Fibroblast of skin of right biceps (primary cell): Measurements from ENCODE around the gene TTC13.
A peak's percentile ranks its signal among the peaks of the same experiment; 100 is the strongest.

Experiments
- DNase-seq: peaks from one replicate; pipeline ENCODE4 v3.0.0-alpha.2; 2013

TTC13 gene

DNA sequence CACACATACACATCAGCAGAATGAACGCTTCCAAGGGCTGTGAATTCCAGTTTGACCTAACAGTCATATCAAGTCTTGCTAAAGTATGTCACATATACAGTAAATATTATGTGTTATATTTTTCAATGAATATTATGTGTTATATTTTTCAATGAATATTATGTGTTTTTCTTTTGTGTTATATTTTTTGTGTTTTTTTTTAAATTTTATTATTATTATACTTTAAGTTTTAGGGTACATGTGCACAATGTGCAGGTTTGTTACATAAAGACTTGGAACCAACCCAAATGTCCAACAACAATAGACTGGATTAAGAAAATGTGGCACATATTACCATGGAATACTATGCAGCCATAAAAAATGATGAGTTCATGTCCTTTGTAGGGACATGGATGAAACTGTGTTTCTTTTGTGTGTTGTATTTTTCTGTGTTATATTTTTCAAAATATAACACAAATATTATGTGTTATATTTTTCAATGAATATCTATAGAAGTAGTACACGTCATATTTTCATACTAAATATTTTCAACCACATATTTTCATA is 35.5 kb downstream of the TTC13 start:
- DNase-seq = no peak

DNA sequence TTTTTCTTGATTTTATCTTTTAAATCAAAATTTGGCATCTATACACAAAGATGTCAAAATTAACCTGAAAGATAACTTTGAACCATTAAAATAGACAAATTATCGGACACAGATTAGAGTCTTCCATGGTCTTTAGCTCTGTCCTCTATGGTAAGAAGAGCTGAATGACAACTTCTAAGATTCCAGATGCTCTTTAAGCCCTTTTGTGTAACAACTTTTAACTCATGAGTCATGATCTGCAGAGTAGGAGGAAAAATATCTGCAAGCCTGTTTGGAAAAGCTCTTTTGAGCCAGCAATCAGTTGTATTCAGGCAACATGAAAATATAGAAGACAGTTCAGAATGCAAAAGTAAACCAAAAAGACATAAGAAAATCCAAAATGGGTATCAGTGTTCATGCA is 37.8 kb downstream of the TTC13 start:
- peak; percentile 37 for DNase-seq

DNA sequence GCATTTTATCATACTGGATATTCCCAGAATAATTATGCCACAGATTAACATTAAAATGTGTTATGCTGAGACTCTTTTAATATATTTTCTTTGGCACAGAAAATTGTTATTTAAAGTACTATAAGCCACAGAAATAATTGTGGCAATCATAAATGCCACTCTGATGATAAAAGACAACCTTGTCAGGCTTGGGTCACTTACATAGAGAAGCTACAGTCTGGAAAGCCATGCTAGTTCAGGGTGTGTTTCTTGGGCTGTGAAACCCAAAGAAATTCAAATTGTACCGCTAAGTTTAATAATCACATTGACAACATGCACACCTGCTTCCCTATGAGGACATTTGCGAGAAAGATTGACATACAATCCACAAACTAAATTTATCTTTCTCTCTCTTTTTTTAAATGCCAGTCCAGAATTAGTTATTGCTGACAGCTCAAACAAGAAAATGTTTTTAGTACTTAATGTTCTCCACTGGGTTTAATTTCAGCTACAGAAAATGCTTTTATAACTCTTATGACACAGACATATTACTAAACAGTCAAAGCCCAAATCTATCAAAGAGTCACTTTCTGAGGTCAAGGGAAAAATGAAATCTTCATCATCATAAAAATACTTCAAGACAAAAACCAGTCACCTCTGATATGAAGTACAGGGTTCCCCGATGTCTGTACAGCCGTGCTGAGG is 38.7 kb downstream of the TTC13 start:
- DNase-seq = peak; percentile 15

DNA sequence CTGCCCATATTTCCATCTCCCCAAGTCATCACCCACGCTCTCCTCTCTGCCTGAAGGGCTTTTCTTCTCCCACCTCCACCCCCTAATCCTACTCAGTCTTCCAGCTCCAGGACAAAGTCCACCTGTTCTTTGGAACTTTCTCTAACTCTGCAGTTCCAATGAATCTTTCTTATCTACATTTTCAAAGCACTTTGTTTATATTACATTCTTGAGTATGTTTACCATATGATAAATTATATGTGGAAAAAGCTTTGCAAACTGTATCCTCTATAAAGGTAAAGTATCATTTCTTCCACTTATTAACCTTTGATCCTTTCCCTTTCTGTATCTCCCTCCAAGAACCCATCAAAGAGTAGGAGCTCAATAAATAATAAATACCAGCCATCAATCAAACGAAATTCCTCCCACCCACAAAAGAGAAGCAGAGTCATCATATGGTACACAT is 39.7 kb downstream of the TTC13 start:
- no peak for DNase-seq

DNA sequence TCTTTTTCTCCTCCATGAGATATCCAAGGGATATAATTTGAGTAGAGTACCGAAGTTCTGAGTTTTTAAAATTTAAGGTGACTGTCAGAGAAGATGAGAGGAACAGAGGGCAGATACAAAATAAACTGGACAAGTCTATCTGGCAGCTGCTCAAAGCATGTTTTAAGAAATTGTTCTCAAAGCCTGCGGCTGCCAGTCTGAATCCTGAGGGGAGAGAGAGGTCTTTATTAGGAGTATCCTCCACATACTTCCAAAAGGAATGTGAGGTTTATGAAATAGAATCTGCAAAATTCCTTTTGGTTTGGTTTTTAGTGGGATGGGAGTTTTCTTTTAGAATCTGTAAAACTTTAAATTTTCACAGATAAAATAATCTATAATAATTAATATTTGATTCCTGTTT is 41.3 kb downstream of the TTC13 start:
- DNase-seq = peak; percentile 47

DNA sequence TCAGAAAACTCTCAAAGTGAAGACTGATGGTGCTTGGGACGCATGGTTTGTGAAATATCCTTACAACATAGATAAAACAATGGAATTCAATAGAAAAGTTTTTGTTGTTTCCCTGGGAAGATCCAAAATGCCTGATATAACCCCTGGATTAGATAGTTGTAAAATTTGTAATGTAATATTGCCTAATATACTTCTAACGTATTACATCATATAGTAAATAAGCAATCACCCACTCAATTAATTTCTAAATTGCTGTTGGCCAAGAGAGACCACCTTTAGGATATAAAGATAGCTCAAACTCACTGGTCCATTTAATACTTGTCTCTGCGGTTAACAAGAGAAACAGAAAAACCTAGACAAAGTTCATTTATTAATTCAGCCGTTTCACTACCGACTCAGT is 42.2 kb downstream of the TTC13 start:
- no peak for DNase-seq

DNA sequence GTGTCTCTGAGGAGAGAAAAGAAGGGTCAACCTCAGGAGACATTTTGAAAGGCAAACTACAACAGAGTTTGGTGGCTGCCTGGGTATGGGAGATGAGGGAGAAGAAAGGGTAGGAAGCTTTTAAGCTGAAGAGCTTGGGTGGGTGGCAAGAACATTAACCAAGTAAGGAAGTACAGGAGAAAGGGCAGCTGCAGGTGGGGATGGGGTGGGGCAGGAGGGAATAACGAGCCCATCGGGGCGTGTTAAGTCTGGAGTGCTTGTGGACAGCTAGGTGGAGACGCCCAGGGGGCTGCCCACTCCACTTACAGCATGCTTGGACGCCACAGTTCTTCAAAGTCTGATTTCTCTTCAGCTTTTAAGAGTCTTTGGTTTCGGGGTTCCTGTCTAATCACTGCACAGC is 42.8 kb downstream of the TTC13 start:
- no peak for DNase-seq

DNA sequence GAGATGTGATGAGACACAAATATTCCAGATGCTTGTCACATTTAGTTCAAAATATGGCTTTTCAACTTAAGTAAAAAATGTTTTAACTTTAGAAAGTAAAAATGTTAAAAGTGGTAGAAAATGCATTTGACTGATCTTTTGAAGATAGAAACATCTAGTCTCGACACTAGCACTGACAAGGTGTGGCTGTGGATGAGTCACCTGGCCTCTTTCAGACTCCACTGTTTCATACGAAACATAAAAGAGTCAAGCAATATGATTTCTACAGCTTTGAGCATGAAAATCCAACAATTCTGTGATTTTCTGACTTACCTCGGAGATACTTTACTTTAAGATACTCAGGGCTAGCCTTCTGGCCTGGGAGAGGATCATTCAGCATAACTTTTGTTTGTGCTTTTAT is 47.7 kb downstream of the TTC13 start:
- no peak for DNase-seq

DNA sequence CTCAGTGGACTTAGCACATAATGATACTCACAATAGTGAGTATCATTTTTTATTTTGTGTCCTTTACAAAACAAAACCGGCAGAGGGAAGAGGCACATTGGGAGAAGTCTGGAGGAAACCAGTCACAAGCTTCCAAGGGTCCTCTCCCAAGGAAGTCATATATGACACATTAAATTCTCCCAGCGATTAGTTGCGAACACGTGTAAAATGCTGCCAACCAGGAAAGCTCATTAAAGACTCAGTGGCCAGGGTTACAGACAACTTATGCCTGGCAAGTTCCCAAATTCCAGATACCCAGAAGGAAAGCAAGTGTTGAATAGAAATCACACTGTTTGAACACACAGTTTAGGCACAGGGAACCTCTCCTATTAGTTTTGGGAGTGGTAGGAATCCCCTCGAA is 52.5 kb downstream of the TTC13 start:
- no peak for DNase-seq

DNA sequence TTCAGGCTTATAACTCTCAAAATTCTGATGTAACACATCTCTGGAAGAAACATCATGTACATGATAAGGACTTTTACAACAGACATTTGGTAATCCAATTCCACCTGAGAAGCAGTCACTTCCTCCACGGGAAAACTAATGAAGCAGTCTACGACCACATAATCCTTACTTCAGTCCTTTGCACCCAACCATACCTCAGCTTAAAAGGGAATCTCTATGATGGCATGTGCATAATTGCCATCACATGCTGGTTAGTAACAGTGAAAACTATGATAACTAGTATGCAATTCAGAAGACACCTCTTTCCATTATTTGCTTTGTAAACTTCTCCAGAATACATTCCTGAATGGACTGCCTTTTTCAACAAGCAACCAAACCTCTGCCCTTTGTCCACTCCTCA is 53.1 kb downstream of the TTC13 start:
- DNase-seq = no peak

DNA sequence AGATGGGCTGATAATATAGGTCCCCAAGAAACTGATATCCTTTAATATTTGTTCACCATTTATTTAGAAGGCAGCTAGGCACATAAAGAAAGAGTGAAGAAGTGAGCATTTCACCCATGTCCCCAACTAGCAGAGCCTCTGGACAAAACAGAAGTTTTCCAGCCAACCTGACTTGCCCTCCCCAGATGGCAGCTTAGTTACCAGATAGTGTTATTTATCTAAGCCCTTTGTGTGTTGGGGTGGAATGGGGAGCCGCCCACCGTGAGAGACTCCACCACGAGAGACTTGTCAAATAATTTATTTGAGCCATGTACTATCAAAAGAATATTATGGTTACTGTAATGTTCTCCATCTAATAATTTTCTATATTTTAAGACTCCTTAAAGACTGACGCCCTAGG is 55.5 kb downstream of the TTC13 start:
- no peak for DNase-seq

DNA sequence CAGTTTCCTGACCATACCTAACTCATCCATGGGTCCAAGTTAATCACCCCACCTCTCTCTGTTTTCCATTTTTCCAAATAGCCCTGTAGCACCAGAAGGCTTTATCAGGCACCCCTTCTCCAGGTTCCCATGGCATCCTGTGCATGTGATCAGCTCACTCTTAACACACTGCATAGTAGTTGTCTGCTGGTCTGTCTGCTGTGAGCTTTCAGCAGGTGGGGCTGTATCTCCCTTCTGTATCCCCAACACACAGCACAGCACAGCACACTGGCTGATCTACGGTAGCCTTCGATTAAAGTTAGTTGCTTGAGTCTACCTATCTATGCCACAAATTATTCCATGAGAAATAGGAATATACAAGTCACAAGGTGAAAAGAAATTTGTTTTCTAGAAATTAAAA is 56.0 kb downstream of the TTC13 start:
- no peak for DNase-seq

DNA sequence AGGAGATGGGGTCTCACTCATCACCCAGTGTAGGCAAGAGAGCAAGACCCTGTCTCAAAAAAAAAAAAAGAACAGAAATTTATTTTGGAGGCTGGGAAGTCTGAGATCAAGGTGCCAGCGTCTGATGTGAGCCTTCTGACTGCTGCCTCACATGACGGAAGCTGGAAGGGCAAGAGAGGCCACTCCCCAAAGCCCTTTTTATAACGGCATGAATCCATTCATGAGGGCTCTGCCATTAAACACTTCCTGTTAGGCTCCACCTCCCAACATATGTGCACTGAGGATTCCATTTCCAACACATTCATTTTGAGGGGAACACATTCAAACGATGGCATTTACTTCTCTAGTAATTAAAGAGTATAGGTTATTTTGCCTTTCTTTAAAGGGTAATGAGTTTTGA is 59.5 kb downstream of the TTC13 start:
- no peak for DNase-seq

DNA sequence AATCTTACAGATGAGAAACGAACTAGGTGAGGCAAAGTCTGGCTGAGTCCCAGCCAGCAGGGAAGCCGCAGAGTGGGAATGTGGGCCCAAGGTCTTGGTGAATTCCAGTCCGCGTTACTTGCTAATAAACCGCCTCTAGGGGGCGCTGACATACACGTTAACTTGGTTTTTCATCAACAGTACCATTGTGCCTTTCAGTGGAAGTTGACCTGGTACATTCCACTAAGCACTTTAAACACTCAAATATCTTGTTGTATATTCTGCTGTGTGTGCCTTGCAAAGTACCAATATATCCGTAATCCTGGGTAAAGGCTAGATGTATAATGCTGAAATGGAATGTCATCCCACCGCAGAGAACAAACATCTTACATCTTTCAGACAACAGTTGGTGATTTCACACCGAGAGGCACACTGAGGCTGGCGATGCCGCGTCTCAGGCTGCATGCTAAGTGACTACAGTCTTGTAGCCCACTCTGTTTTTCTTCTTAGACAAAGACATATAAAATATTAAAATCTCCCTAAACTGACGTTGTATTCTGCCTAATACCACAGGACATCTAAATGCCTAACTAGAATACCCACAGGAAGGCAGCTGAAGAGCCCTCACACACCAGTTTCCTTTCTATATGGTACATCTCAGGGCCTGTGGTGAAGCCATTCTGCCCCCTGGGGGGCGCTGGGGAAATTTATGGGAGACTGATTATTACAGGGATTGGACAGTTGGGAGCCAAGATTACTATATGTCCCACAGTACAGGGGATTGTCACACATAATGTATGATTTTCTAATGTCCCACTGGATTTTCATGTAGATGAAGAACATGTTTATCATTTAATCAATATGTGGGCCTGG is 61.2 kb downstream of the TTC13 start:
- peak; percentile 70 for DNase-seq

DNA sequence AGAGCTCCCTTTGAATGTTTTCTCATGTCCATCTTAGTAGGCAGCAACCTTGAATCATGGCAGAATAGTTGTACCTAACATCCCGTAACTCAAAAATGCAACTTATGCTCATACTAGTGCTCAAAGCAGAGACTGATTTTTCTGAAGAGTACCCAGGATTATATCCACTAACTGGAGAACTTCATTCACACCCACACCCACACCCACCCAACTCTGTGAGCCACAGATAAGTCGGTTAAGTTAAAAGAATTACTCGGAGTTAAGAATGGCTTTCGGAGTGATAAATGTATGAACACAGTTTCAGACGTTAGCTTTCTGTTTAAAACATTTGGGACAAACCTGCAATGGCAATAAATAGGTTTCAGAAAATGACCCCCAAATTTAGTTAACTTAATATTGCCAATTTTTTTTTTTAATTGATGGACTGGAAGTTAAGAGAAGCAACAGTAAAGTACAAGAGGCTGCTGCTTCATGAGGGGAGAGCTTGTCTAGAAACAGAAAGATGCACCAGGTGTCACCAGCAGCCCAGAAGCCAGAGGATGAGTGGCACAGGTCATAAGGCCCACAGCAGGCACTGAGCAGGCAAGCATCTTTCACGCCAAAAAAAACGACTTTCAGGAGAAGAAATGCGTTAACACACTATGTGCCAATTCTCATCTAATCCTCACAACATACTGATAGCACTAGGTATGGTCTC is 61.9 kb downstream of the TTC13 start:
- no peak for DNase-seq

DNA sequence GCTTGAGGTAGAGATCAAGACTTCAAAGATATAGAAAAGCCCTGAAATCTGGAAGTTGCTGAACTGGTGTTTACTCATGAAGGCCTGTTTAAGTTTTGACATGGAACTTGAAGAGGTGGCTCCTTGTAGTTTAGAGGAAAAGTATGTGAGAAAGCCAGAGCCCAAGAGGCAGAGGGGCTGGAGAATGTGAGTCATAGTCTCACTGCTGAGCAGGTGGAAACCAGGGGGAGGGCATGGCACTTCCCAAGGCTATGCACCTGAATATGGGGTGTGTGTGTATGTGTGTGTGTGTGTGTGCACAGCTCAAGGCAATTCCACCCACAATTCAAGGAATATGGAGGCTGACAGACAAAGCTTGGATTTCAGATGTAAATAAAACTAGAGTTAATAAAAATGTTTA is 63.6 kb downstream of the TTC13 start:
- DNase-seq = no peak

DNA sequence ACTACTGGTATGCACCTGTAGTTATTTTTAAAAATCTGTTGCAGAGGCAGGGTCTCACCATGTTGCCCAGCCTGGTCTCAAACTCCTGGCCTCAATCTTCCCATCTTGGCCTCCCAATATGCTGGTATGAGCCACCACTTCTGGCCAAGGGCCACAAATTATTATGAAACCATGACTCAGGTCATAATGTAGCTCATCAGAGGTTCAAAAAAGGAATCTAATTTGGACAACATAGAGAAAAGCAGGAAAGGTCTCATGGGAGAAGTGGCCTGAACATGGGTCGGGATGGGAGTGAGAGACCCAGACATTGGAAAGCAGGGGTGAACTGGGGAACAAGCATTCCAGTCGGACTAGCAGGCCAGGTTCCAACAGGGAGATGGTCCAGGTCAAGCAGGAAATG is 65.2 kb downstream of the TTC13 start:
- DNase-seq = peak; percentile 58

DNA sequence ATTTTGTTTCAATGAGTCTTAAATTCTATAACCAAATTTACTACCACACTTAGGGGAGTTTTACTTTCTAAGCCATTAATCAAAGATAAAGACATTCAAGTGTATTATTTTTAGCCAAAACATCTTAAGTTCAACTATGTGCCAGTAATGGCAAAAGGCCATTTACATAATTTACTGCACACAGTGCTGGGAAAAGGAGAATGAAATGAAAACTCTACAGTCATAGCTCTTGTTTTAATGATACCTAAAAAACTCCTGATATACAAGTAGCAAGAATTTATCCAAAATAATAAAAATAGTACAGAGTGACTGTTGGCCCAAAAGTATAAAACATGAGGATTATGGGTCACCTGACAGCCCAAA is 67.9 kb downstream of the TTC13 start:
- peak; percentile 8 for DNase-seq

DNA sequence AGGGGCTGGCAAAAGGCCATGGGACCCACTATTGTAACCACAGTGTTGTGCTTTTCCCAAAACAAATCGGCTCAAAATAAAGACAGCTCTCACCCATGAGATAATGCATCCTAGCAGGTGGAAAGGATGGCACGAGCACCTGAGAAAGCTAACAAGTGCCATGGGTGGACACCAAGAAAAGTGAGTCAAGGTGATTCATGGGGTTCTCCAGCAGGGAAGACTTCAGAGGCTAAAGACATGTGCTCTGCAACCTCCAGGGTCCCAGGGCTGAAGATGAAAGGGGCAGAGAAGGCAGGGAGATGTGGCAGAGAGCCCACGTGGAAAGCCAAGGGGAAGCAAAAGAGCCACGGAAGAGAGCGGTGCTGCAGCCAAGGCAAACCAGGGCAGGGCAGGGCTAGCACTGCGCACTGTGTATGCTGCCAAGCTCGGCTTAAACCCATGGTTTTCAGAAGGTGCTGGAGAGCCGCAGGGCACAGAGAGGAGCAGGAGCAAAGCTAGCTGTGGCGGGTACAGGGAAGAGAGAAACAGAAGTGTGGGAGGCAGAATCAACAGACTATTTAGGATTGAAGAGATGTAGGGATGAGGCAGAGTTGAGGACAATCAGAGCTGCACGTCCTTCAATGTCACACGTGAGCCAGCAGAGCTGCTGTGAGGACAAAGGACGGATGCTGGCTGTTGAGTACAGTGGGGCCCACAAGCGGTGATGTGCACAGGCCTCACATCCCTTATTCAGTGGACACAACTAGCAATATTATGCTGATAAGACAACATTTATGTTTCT is 68.5 kb downstream of the TTC13 start:
- no peak for DNase-seq

DNA sequence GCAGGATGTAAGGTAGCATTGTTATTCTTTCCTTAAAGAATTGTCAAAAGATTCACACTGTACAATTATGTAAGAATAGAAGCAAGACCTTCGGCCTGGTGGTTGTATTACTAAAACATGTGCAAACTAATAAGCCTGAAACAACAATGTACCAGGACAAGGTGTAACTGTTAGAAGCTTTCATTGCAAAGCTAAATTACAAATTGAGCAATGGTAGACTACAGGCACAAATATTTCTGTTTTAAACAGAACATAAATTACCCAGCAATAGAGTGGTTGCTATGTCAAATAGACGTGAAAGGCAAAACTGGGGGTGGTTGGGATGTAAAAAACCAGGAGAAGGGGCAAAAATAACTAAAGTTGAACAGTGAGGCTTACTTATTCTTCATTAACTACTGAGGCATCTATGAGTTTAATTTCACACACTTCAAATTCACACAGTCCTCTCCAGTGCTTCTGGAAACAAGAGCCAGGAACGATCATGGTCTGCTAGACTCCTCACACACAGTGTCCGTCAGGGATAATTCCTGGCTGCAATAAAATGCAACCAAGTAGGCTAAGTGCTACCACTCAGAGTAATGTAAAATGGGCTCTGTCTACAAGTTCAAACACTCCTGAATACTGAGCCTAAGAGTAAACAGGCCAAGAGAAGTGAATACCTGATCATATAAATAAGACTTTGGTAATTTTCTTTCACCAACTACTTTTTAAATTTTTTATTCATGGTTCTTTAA is 71.0 kb downstream of the TTC13 start:
- DNase-seq = no peak

DNA sequence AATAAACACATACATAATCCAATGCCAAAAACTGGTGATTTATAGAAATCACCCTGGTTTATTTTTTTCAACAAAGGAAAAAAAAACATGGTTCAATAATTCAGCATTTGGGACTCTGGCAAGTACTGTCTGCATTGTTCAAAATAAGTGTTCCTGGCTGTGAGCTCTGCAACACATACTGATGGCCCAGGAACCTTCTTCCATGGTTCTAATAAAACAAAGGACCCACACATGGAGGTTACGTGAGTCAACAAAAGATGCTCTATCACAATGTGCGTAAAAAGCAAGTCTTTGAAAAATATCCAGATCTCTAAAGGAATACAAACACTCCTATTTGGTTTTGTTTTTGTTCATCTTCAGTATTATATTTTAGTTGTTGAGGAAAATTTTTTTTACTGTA is 72.4 kb downstream of the TTC13 start:
- no peak for DNase-seq

DNA sequence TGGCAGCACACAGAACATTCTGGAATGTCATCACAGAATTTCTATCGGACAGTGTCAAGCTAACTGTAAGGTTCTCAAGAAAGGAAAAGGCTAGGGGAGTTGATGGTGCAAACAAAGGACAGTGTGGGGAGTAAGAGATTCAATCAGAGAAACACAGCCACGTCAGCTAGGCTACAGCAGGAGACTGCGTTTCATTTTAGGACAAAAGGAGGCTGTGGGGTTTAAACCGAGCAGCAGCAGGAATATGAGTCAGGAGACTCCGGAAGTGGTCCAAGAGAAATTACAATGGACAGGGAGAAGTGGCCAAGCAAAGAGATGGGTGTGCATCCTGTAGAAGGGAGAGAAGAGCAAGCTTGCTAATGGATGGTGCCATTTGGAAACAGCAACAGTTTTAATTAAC is 72.9 kb downstream of the TTC13 start:
- DNase-seq = no peak
